Measurements from ENCODE around the gene PTPRC.

PTPRC gene

GRCh38 chr1:198794498-198794897 is 155.7 kb downstream of the PTPRC start:
- H3K4me3 ChIP-seq: no peak overlapping the region
- no peaks in the 10 kb centered on the region for H3K36me3 ChIP-seq
- intact Hi-C loops (cut with DNase I; ENCODE audit: low total_unique reads): no loop called here
- no peaks in the 10 kb centered on the region for H3K4me1 ChIP-seq
- no peak for TF ChIP-seq CTCF (IDR thresholded peaks at IDR 0.05)
- no peak overlapping the region for H3K27ac ChIP-seq
- H3K9me3 ChIP-seq: peaks cover 0 to 5% (median 4%) of the 10 kb centered on the region in 3 donors
- no peaks in the 10 kb centered on the region for H3K27me3 ChIP-seq
- no peak for DNase-seq

GRCh38 chr1:198797656-198798055 is 158.8 kb downstream of the PTPRC start:
- Histone ChIP-seq H3K4me3 (no peak overlapping the region), H3K27ac (no peak overlapping the region), H3K4me1 (no peaks in the 10 kb centered on the region), H3K9me3 (peaks cover 0 to 5% (median 4%) of the 10 kb centered on the region in 3 donors), H3K27me3 (no peaks in the 10 kb centered on the region), H3K36me3 (no peaks in the 10 kb centered on the region)
- no peak for TF ChIP-seq CTCF (IDR thresholded peaks at IDR 0.05)
- DNase-seq: no peak
- intact Hi-C loops (cut with DNase I; ENCODE audit: low total_unique reads): no loop called here

- peaks cover 0 to 5% (median 4%) of the 10 kb centered on the region in 3 donors for H3K9me3 ChIP-seq
- intact Hi-C loops (cut with DNase I; ENCODE audit: low total_unique reads): no loop called here
- no peaks in the 10 kb centered on the region for H3K27me3 ChIP-seq
- no peaks in the 10 kb centered on the region for H3K36me3 ChIP-seq
- TF ChIP-seq CTCF (IDR thresholded peaks at IDR 0.05): no peak
- DNase-seq: no peak
- H3K27ac ChIP-seq: no peak overlapping the region
- no peaks in the 10 kb centered on the region for H3K4me1 ChIP-seq
- no peak overlapping the region for H3K4me3 ChIP-seq
These were observed 160.1 kb downstream of the PTPRC start for GRCh38 chr1:198798923-198799386.

- no peak for TF ChIP-seq CTCF (IDR thresholded peaks at IDR 0.05)
- Histone ChIP-seq H3K36me3 (no peaks in the 10 kb centered on the region), H3K27ac (no peak overlapping the region), H3K4me1 (no peaks in the 10 kb centered on the region), H3K9me3 (no peaks in the 10 kb centered on the region), H3K27me3 (no peaks in the 10 kb centered on the region), H3K4me3 (no peak overlapping the region)
- DNase-seq: no peak
- intact Hi-C loops (cut with DNase I; ENCODE audit: low total_unique reads): no loop called here
These were observed 166.8 kb downstream of the PTPRC start for GRCh38 chr1:198805498-198806151.

- no peaks in the 10 kb centered on the region for H3K9me3 ChIP-seq
- intact Hi-C loops (cut with DNase I; ENCODE audit: low total_unique reads): no loop called here
- H3K27ac ChIP-seq: no peak overlapping the region
- H3K27me3 ChIP-seq: no peaks in the 10 kb centered on the region
- no peak for DNase-seq
- H3K4me3 ChIP-seq: no peak overlapping the region
- no peaks in the 10 kb centered on the region for H3K36me3 ChIP-seq
- no peak for TF ChIP-seq CTCF (IDR thresholded peaks at IDR 0.05)
- no peaks in the 10 kb centered on the region for H3K4me1 ChIP-seq
These were observed 168.0 kb downstream of the PTPRC start for GRCh38 chr1:198806861-198807260.
